ENCODE data around the gene EFR3B. TPM values are rescaled to one million over a fixed set of nuclear protein-coding genes. Genes with fewer than 3 reads are reported as not detected.

EFR3B gene
- total RNA-seq, 1 donor from 2014 or later: 0.07 TPM

DNA sequence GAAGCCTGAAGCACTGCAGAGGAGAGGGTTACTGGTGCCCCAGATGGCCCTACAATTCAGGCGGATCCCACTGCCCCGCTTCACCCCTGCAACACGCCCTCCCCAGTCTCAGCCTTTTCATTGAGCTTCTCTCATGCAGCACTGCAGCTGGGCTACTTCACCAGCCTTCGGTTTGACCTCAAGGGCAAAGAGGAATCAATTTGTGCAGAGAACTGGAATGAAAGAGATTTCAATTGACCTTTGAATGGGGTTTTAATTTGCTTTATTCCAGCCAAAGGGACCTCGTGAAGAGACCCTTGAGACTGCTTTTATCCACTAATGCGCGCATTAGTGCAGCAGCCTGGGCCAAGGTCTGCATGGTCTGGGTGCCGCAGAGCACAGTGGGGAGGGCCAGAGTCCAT, 135.3 kb downstream of the EFR3B start:
- no peak for TF ChIP-seq CTCF (IDR thresholded peaks at IDR 0.05)
- ATAC-seq (ENCODE audit: low read depth) (no peak), DNase-seq (no peak)
- CTCF ChIA-PET: no interaction called here
- Mint-ChIP-seq H3K4me1 (no peaks in the 10 kb centered on the region), H3K36me3 (ENCODE audit: low read depth) (no peaks in the 10 kb centered on the region), H3K9me3 (no peaks in the 10 kb centered on the region), H3K4me3 (no peak overlapping the region), H3K27ac (no peak overlapping the region), H3K27me3 (peaks cover 22% of the 10 kb centered on the region)
- POLR2A ChIA-PET: no interaction called here
- intact Hi-C loops (cut with micrococcal nuclease): no loop called here

DNA sequence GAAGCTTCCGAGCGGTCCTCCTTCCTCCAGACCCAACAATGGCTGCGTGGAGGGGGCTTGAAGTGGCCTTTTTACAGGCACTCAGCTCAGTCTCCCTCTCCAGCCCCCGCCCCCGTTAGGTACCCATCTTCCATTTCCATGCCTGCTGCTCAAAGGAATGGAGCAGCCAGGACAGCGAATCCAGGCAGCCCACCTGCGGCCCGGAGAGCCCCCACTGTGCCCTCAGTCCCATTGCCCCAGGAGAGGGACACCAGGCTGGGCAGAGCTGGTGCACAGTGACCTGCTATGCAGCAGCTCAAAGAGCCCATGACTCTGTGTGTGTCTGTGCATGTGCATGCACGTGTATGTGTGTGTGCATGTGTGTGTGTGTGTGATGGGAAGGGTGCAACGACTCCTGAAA, 137.1 kb downstream of the EFR3B start:
- H3K27me3 Mint-ChIP-seq: peaks cover 13% of the 10 kb centered on the region
- no peaks in the 10 kb centered on the region for H3K9me3 Mint-ChIP-seq
- ChIA-PET CTCF (interaction anchor here (1.6 kb wide), 1 partner anchor 13 kb away, joined by 4 read pairs; no protein-coding TSS in a partner anchor), POLR2A (no interaction called here)
- no peak overlapping the region for H3K27ac Mint-ChIP-seq
- no peak overlapping the region for H3K4me3 Mint-ChIP-seq
- ATAC-seq (ENCODE audit: low read depth): no peak
- no peaks in the 10 kb centered on the region for H3K36me3 Mint-ChIP-seq (ENCODE audit: low read depth)
- intact Hi-C loops (cut with micrococcal nuclease): no loop called here
- TF ChIP-seq CTCF (IDR thresholded peaks at IDR 0.05): no peak
- H3K4me1 Mint-ChIP-seq: no peaks in the 10 kb centered on the region
- no peak for DNase-seq

GRCh38 chr2:25184254-25184653, 142.4 kb downstream of the EFR3B start:
- intact Hi-C loops (cut with micrococcal nuclease): no loop called here
- Mint-ChIP-seq H3K4me1 (no peaks in the 10 kb centered on the region), H3K27ac (no peak overlapping the region), H3K4me3 (no peak overlapping the region), H3K36me3 (ENCODE audit: low read depth) (no peaks in the 10 kb centered on the region), H3K27me3 (peaks cover 5% of the 10 kb centered on the region), H3K9me3 (no peaks in the 10 kb centered on the region)
- ChIA-PET CTCF (no interaction called here), POLR2A (interaction anchor here (0.7 kb wide), 1 partner anchor 16 kb away, joined by 3 read pairs; no protein-coding TSS in a partner anchor)
- ATAC-seq (ENCODE audit: low read depth): no peak
- no peak for DNase-seq
- no peak for TF ChIP-seq CTCF (IDR thresholded peaks at IDR 0.05)

GRCh38 chr2:25187729-25188350, 146.0 kb downstream of the EFR3B start:
- peaks cover 5% of the 10 kb centered on the region for H3K27me3 Mint-ChIP-seq
- intact Hi-C loops (cut with micrococcal nuclease): no loop called here
- H3K9me3 Mint-ChIP-seq: no peaks in the 10 kb centered on the region
- ATAC-seq (ENCODE audit: low read depth) (no peak), DNase-seq (no peak)
- no peak overlapping the region for H3K27ac Mint-ChIP-seq
- no peak overlapping the region for H3K4me3 Mint-ChIP-seq
- ChIA-PET CTCF (no interaction called here), POLR2A (no interaction called here)
- no peaks in the 10 kb centered on the region for H3K36me3 Mint-ChIP-seq (ENCODE audit: low read depth)
- no peak for TF ChIP-seq CTCF (IDR thresholded peaks at IDR 0.05)
- H3K4me1 Mint-ChIP-seq: peaks cover 2% of the 10 kb centered on the region

- Mint-ChIP-seq H3K27ac (no peak overlapping the region), H3K9me3 (no peaks in the 10 kb centered on the region), H3K4me3 (no peak overlapping the region), H3K36me3 (ENCODE audit: low read depth) (no peaks in the 10 kb centered on the region), H3K27me3 (peaks cover 5% of the 10 kb centered on the region), H3K4me1 (peaks cover 2% of the 10 kb centered on the region)
- ChIA-PET POLR2A (no interaction called here), CTCF (no interaction called here)
- intact Hi-C loops (cut with micrococcal nuclease): no loop called here
- DNase-seq (no peak), ATAC-seq (ENCODE audit: low read depth) (no peak)
- no peak for TF ChIP-seq CTCF (IDR thresholded peaks at IDR 0.05)
Measured at GRCh38 chr2:25188405-25188804, 146.5 kb downstream of the EFR3B start.
